GM23248 (cell line): ENCODE results near the gene SLIT3. TPM values are rescaled to one million over a fixed set of nuclear protein-coding genes. Genes with fewer than 3 reads are reported as not detected.

ENCODE experiments used
- DNase-seq: peaks from one replicate; pipeline ENCODE4 v3.0.0-alpha.2; 2015
- H2AFZ ChIP-seq: fragments of 200-600 bp; sonication (generic); 2 replicates; pipeline ENCODE4 v1.6.1; 2016; ENCODE audit warnings: antibody characterized with exemption
- H3F3A ChIP-seq: fragments of 200-600 bp; sonication (generic); 2 replicates; pipeline ENCODE4 v1.6.1; 2016; ENCODE audit warnings: mild to moderate bottlenecking, antibody characterized with exemption, mixed run types; ENCODE audit not compliant: insufficient read depth
- H3K27ac ChIP-seq: fragments of 200-600 bp; sonication (generic); 2 replicates; pipeline ENCODE4 v1.5.1; 2016; ENCODE audit warnings: mild to moderate bottlenecking
- H3K27me3 ChIP-seq: fragments of 200-600 bp; sonication (generic); replicated peaks from 2 replicates; pipeline ENCODE4 v1.6.1; 2016; ENCODE audit warnings: mild to moderate bottlenecking; ENCODE audit not compliant: insufficient read depth
- H3K36me3 ChIP-seq: fragments of 200-600 bp; sonication (generic); 2 replicates; pipeline ENCODE4 v1.6.1; 2016; ENCODE audit warnings: low read depth, mild to moderate bottlenecking
- H3K4me1 ChIP-seq: fragments of 200-600 bp; sonication (generic); 2 replicates; pipeline ENCODE4 v1.6.1; 2016; ENCODE audit warnings: mild to moderate bottlenecking; ENCODE audit not compliant: insufficient read depth
- H3K4me2 ChIP-seq: fragments of 200-600 bp; sonication (generic); one replicate; pipeline ENCODE4 v1.6.1; 2016; ENCODE audit warnings: mild to moderate bottlenecking; ENCODE audit not compliant: unreplicated experiment
- H3K4me3 ChIP-seq: fragments of 200-600 bp; sonication (generic); 2 replicates; pipeline ENCODE4 v1.5.1; 2016; ENCODE audit warnings: mild to moderate bottlenecking
- H3K79me2 ChIP-seq: fragments of 200-600 bp; sonication (generic); 2 replicates; pipeline ENCODE4 v1.6.1; 2016; ENCODE audit warnings: mild to moderate bottlenecking; ENCODE audit not compliant: insufficient read depth
- H3K9ac ChIP-seq: fragments of 200-600 bp; sonication (generic); 2 replicates; pipeline ENCODE4 v1.6.1; 2016; ENCODE audit warnings: mild to moderate bottlenecking
- H3K9me2 ChIP-seq: fragments of 200-600 bp; sonication (generic); 2 replicates; pipeline ENCODE4 v1.6.1; 2016; ENCODE audit warnings: mixed run types, mild to moderate bottlenecking, moderate library complexity; ENCODE audit not compliant: insufficient read depth
- H3K9me3 ChIP-seq: fragments of 200-600 bp; sonication (generic); one replicate; pipeline ENCODE4 v1.6.1; 2017; ENCODE audit warnings: low read depth
- H4K20me1 ChIP-seq: fragments of 200-600 bp; sonication (generic); 2 replicates; pipeline ENCODE4 v1.6.0; 2016; ENCODE audit not compliant: insufficient read depth
- EZH2 ChIP-seq: fragments of 200-600 bp; sonication (generic); IDR thresholded peaks from 2 replicates; pipeline ENCODE4 v1.6.1; 2018; ENCODE audit warnings: antibody characterized with exemption, mild to moderate bottlenecking; ENCODE audit not compliant: insufficient read depth, poor library complexity, severe bottlenecking
- EZH2phosphoT487 ChIP-seq: fragments of 200-600 bp; sonication (generic); IDR thresholded peaks from 2 replicates; pipeline ENCODE4 v1.6.1; 2018; ENCODE audit warnings: antibody characterized with exemption, moderate library complexity, mild to moderate bottlenecking, low read depth; ENCODE audit not compliant: insufficient read depth
- WGBS, 2 experiments: methylation state at CpG; one replicate each; pipeline ENCODE4 v1.1.6; 2015 to 2017; ENCODE audit warnings: low lambda C conversion rate in 2 of 2, low coverage in 1 of 2; ENCODE audit errors: missing lambda C conversion rate in 2 of 2; 5-methylcytosine and 5-hydroxymethylcytosine counted together
- in situ Hi-C: fragments of 300-500 bp; cut with MboI; formaldehyde crosslinking; loops from 2 replicates; pipeline ENCODE4 v1.15.0; 2020
- polyA plus RNA-seq: library from polyadenylated mRNA; unstranded; fragments of >200 nt; fragmentation: Nextera tagmentation; extraction: Ambion mirVana; gene quantifications from 2 replicates; pipeline ENCODE4 v1.2.1, GENCODE V29; 2016
- total RNA-seq: library from RNA; depleted of rRNA; stranded (reverse); fragments of >200 nt; shearing (Covaris generic); gene quantifications from 2 replicates; pipeline ENCODE4 v1.2.3, GENCODE V29; 2014

Gene SLIT3
- total and polyA plus RNA-seq, 2 experiments from 2014 or later, result 61.9 to 100 TPM

DNA sequence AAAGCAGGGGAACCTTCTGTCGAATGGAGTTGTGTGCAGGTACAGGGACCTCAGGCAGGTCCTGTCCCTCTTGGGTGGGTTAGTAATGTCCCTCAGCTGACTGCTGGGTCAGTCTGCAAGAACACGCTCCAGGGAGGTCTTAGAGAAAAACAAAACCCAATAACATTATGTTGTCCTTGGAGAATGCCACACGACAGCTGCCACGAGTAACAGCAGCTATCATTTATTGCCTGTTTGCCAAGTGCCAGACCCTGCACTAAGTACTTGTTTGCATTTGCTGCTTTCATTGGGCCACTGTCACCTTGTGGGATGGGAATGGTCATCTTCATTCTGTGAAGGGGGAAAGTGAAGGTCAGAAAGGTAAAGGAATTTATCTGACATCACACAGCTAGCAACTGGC lies 310.3 kb downstream of the SLIT3 start:
- Histone ChIP-seq H3K27ac (no peak overlapping the region), H3F3A (no peaks in the 10 kb centered on the region), H3K36me3 (no peaks in the 10 kb centered on the region), H4K20me1 (no peaks in the 10 kb centered on the region), H3K27me3 (no peaks in the 10 kb centered on the region), H2AFZ (no peak overlapping the region), H3K4me2 (no peak overlapping the region), H3K4me1 (peaks cover 12% of the 10 kb centered on the region), H3K4me3 (no peak overlapping the region), H3K9me2 (no peaks in the 10 kb centered on the region), H3K9me3 (no peaks in the 10 kb centered on the region), H3K79me2 (no peaks in the 10 kb centered on the region), H3K9ac (no peak overlapping the region)
- TF ChIP-seq EZH2 (no peak), EZH2phosphoT487 (no peak)
- in situ Hi-C loops, result no loop called here
- DNase-seq, result no peak
- WGBS, 2 experiments, result 80 to 86% methylated on average over 4 of the region's 4 CpGs

- Histone ChIP-seq H3K4me3 (no peak overlapping the region), H3K9me2 (no peaks in the 10 kb centered on the region), H3F3A (no peaks in the 10 kb centered on the region), H2AFZ (no peak overlapping the region), H3K9me3 (no peaks in the 10 kb centered on the region), H3K4me2 (no peak overlapping the region), H4K20me1 (no peaks in the 10 kb centered on the region), H3K27me3 (no peaks in the 10 kb centered on the region), H3K79me2 (no peaks in the 10 kb centered on the region), H3K9ac (no peak overlapping the region), H3K27ac (no peak overlapping the region), H3K4me1 (peaks cover 12% of the 10 kb centered on the region), H3K36me3 (no peaks in the 10 kb centered on the region)
- DNase-seq, result no peak
- in situ Hi-C loops, result loop anchor here (10.0 kb wide), 2 partner anchors 315 to 575 kb away; partner anchors contain the start of gene SLIT3
- WGBS, 2 experiments, result 89 to 92% methylated on average over 8 of the region's 8 CpGs
- TF ChIP-seq EZH2phosphoT487 (no peak), EZH2 (no peak)
Observed at GRCh38 chr5:168989731-168990505, 311.0 kb downstream of the SLIT3 start.

GRCh38 chr5:168988699-168989098 lies 312.2 kb downstream of the SLIT3 start:
- Histone ChIP-seq H3K27me3 (no peaks in the 10 kb centered on the region), H3K4me2 (no peak overlapping the region), H3K27ac (no peak overlapping the region), H3K9ac (no peak overlapping the region), H3F3A (no peaks in the 10 kb centered on the region), H3K9me2 (no peaks in the 10 kb centered on the region), H4K20me1 (no peaks in the 10 kb centered on the region), H3K4me3 (no peak overlapping the region), H3K36me3 (no peaks in the 10 kb centered on the region), H3K79me2 (no peaks in the 10 kb centered on the region), H3K9me3 (no peaks in the 10 kb centered on the region), H2AFZ (no peak overlapping the region), H3K4me1 (peaks cover 12% of the 10 kb centered on the region)
- TF ChIP-seq EZH2phosphoT487 (no peak), EZH2 (no peak)
- 68 to 84% methylated on average over 2 of the region's 2 CpGs for WGBS, 2 experiments
- in situ Hi-C loops, result loop anchor here (10.0 kb wide), 2 partner anchors 316 to 576 kb away; partner anchors contain the start of gene SLIT3
- no peak for DNase-seq

DNA sequence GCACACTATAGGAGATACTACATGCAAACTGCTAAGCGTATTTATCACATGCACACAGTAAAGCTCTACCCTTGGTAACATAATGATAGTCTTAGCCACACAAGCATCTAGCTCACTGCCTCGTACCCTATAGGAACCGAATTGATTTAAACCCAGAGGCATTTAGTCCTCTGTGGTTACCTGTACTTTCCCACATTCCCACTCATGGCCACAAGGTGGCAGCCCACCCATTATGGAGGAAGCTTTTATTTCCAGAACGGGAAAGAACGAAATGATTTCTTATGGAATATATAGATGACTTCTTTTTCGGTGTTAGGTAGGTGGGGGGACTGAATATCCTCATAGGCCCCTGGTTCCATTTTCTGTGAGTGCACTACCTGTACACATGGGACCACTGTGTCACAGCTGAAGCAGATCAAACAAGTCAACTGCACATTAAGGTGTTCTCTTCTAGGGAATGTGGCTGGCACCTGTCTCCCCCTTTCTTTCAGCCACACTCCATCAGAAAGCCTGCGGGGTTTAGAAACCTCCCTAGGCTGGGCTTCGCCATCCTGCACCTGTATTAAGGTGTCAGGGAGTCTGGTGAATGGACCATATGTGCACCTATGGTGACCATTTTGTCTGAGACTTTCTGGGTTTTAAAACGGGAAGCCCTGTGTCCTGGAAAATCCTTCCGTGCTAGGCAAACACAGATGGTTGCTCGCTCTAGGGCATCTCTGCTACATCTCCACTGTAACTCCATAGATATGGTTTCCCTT lies 313.2 kb downstream of the SLIT3 start:
- H3K27me3 ChIP-seq, result no peaks in the 10 kb centered on the region
- in situ Hi-C loops, result loop anchor here (10.0 kb wide), 2 partner anchors 317 to 577 kb away; partner anchors contain the start of gene SLIT3
- no peaks in the 10 kb centered on the region for H4K20me1 ChIP-seq
- no peaks in the 10 kb centered on the region for H3K9me2 ChIP-seq
- H3K9me3 ChIP-seq, result no peaks in the 10 kb centered on the region
- no peak overlapping the region for H2AFZ ChIP-seq
- no peaks in the 10 kb centered on the region for H3F3A ChIP-seq
- WGBS, 2 experiments, result 19 to 20% methylated on average over 11 of the region's 11 CpGs
- TF ChIP-seq EZH2phosphoT487 (no peak), EZH2 (no peak)
- H3K27ac ChIP-seq, result no peak overlapping the region
- no peak overlapping the region for H3K4me3 ChIP-seq
- peaks cover 12% of the 10 kb centered on the region for H3K4me1 ChIP-seq
- no peak overlapping the region for H3K9ac ChIP-seq
- H3K79me2 ChIP-seq, result no peaks in the 10 kb centered on the region
- H3K4me2 ChIP-seq, result no peak overlapping the region
- no peaks in the 10 kb centered on the region for H3K36me3 ChIP-seq
- DNase-seq, result peak; percentile 75
